ENCODE measurements around the gene PNPLA1. TPM values are rescaled to one million over a fixed set of nuclear protein-coding genes. Genes with fewer than 3 reads are reported as not detected.

PNPLA1 gene
- total RNA-seq, 1 experiment from 2014 or later = not detected

DNA sequence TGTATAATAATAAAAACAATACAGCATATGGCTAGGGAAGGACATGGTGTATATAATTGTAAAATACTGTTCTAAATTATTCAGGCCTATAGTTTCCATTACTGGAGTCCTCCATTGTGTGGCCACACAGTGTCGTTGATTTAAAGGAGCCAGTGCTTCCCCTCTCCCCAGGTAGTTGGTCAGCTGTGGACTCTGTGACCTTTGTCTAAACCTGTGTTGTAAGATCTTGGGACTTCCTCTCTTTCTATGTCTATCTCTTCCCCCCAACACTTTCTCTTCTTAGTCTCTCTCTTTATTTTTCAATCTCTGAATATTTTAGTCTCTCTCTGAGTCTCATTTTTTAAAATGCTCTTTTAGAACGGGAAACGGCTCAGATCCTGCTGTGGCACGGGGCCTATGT is 37.7 kb upstream of the PNPLA1 start:
- Mint-ChIP-seq H3K4me1 (peaks cover 2% of the 10 kb centered on the region; the same call in 1 of the 2 replicates), H3K27me3 (ENCODE audit: low read depth) (no peaks in the 10 kb centered on the region), H3K27ac (no peak overlapping the region), H3K36me3 (peaks cover 30% of the 10 kb centered on the region), H3K4me3 (no peak overlapping the region), H3K9me3 (no peaks in the 10 kb centered on the region)
- DNase-seq (ENCODE audit: low spot score) = no peak
- no peak for ATAC-seq
- ChIA-PET CTCF (interaction anchor here (0.6 kb wide), 1 partner anchor 97 kb away, joined by 3 read pairs; no protein-coding TSS in a partner anchor), POLR2A (no interaction called here)
- TF ChIP-seq, protein P1, sequence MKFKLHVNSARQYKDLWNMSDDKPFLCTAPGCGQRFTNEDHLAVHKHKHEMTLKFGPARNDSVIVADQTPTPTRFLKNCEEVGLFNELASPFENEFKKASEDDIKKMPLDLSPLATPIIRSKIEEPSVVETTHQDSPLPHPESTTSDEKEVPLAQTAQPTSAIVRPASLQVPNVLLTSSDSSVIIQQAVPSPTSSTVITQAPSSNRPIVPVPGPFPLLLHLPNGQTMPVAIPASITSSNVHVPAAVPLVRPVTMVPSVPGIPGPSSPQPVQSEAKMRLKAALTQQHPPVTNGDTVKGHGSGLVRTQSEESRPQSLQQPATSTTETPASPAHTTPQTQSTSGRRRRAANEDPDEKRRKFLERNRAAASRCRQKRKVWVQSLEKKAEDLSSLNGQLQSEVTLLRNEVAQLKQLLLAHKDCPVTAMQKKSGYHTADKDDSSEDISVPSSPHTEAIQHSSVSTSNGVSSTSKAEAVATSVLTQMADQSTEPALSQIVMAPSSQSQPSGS (CRISPR knock-in tag; IDR thresholded peaks at IDR 0.05; ENCODE audit: borderline replicate concordance, low read depth) = no peak
- TF ChIP-seq NR3C1 (CRISPR knock-in tag; conservative IDR thresholded peaks at IDR 0.05; ENCODE audit: low read depth) = no peak
- TF ChIP-seq, protein P2, sequence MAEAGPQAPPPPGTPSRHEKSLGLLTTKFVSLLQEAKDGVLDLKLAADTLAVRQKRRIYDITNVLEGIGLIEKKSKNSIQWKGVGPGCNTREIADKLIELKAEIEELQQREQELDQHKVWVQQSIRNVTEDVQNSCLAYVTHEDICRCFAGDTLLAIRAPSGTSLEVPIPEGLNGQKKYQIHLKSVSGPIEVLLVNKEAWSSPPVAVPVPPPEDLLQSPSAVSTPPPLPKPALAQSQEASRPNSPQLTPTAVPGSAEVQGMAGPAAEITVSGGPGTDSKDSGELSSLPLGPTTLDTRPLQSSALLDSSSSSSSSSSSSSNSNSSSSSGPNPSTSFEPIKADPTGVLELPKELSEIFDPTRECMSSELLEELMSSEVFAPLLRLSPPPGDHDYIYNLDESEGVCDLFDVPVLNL (CRISPR knock-in tag; IDR thresholded peaks at IDR 0.05; ENCODE audit: borderline replicate concordance, low read depth) = no peak
- TF ChIP-seq ZBTB21 (CRISPR knock-in tag; IDR thresholded peaks at IDR 0.05; ENCODE audit: borderline replicate concordance) = no peak
- TF ChIP-seq ZNF263 (CRISPR knock-in tag; IDR thresholded peaks at IDR 0.05; ENCODE audit: low read depth) = no peak
- no peak for TF ChIP-seq ZNF416 (CRISPR knock-in tag; IDR thresholded peaks at IDR 0.05)

GRCh38 chr6:36235309-36235708 is 34.6 kb upstream of the PNPLA1 start:
- DNase-seq (ENCODE audit: low spot score) (no peak), ATAC-seq (peak; percentile 72)
- Mint-ChIP-seq H3K27me3 (ENCODE audit: low read depth) (no peaks in the 10 kb centered on the region), H3K4me3 (no peak overlapping the region), H3K27ac (0 out of 2 replicates have a peak overlapping the region, but pooled peaks have one; percentile 2), H3K36me3 (peaks cover 11% of the 10 kb centered on the region), H3K9me3 (no peaks in the 10 kb centered on the region), H3K4me1 (peaks cover 2% of the 10 kb centered on the region; the same call in 1 of the 2 replicates)
- CTCF ChIA-PET = no interaction called here
- POLR2A ChIA-PET = no interaction called here
- TF ChIP-seq, protein P3, sequence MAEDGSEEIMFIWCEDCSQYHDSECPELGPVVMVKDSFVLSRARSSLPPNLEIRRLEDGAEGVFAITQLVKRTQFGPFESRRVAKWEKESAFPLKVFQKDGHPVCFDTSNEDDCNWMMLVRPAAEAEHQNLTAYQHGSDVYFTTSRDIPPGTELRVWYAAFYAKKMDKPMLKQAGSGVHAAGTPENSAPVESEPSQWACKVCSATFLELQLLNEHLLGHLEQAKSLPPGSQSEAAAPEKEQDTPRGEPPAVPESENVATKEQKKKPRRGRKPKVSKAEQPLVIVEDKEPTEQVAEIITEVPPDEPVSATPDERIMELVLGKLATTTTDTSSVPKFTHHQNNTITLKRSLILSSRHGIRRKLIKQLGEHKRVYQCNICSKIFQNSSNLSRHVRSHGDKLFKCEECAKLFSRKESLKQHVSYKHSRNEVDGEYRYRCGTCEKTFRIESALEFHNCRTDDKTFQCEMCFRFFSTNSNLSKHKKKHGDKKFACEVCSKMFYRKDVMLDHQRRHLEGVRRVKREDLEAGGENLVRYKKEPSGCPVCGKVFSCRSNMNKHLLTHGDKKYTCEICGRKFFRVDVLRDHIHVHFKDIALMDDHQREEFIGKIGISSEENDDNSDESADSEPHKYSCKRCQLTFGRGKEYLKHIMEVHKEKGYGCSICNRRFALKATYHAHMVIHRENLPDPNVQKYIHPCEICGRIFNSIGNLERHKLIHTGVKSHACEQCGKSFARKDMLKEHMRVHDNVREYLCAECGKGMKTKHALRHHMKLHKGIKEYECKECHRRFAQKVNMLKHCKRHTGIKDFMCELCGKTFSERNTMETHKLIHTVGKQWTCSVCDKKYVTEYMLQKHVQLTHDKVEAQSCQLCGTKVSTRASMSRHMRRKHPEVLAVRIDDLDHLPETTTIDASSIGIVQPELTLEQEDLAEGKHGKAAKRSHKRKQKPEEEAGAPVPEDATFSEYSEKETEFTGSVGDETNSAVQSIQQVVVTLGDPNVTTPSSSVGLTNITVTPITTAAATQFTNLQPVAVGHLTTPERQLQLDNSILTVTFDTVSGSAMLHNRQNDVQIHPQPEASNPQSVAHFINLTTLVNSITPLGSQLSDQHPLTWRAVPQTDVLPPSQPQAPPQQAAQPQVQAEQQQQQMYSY (CRISPR knock-in tag; IDR thresholded peaks at IDR 0.05) = no peak
- TF ChIP-seq, protein P4, sequence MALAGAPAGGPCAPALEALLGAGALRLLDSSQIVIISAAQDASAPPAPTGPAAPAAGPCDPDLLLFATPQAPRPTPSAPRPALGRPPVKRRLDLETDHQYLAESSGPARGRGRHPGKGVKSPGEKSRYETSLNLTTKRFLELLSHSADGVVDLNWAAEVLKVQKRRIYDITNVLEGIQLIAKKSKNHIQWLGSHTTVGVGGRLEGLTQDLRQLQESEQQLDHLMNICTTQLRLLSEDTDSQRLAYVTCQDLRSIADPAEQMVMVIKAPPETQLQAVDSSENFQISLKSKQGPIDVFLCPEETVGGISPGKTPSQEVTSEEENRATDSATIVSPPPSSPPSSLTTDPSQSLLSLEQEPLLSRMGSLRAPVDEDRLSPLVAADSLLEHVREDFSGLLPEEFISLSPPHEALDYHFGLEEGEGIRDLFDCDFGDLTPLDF (CRISPR knock-in tag; IDR thresholded peaks at IDR 0.05) = no peak
- TF ChIP-seq CBFB (CRISPR knock-in tag; IDR thresholded peaks at IDR 0.05; ENCODE audit: low read depth) = no peak
- TF ChIP-seq ZBTB21 (CRISPR knock-in tag; IDR thresholded peaks at IDR 0.05; ENCODE audit: borderline replicate concordance) = no peak
- no peak for TF ChIP-seq CDX4 (CRISPR knock-in tag; IDR thresholded peaks at IDR 0.05; ENCODE audit: borderline replicate concordance)
- no peak for TF ChIP-seq CTCF (IDR thresholded peaks at IDR 0.05)
- TF ChIP-seq, protein P5, sequence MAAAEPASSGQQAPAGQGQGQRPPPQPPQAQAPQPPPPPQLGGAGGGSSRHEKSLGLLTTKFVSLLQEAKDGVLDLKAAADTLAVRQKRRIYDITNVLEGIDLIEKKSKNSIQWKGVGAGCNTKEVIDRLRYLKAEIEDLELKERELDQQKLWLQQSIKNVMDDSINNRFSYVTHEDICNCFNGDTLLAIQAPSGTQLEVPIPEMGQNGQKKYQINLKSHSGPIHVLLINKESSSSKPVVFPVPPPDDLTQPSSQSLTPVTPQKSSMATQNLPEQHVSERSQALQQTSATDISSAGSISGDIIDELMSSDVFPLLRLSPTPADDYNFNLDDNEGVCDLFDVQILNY (CRISPR knock-in tag; IDR thresholded peaks at IDR 0.05) = no peak
- no peak for TF ChIP-seq ZNF232 (CRISPR knock-in tag; IDR thresholded peaks at IDR 0.05)
- TF ChIP-seq, protein P6, sequence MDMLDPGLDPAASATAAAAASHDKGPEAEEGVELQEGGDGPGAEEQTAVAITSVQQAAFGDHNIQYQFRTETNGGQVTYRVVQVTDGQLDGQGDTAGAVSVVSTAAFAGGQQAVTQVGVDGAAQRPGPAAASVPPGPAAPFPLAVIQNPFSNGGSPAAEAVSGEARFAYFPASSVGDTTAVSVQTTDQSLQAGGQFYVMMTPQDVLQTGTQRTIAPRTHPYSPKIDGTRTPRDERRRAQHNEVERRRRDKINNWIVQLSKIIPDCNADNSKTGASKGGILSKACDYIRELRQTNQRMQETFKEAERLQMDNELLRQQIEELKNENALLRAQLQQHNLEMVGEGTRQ (CRISPR knock-in tag; IDR thresholded peaks at IDR 0.05) = no peak
- no peak for TF ChIP-seq ZNF317 (CRISPR knock-in tag; IDR thresholded peaks at IDR 0.05; ENCODE audit: borderline replicate concordance, low read depth)
- TF ChIP-seq ZMAT4 (CRISPR knock-in tag; IDR thresholded peaks at IDR 0.05) = no peak
- TF ChIP-seq GRHL2 (CRISPR knock-in tag; IDR thresholded peaks at IDR 0.05; ENCODE audit: insufficient replicate concordance, severe bottlenecking) = no peak

Measured in WTC11 (cell line).